B cell (primary cell): ENCODE results near the gene DRC7. TPM values are rescaled to one million over a fixed set of nuclear protein-coding genes. Genes with fewer than 3 reads are reported as not detected.

Source experiments
- ATAC-seq: fragments of 200-7000 bp; cut with Tn5 transposase; one replicate; pipeline ENCODE4 v1.10.0; 2021; ENCODE audit warnings: low read depth, mild to moderate bottlenecking, moderate number of reproducible peaks, moderate library complexity
- CTCF ChIA-PET: fragments of 350-600 bp; sonication (Branson Sonifier 250); formaldehyde crosslinking; loops from one replicate; lab custom pipeline; 2021; ENCODE audit warnings: antibody characterized with exemption, inconsistent platforms; lab: Charles Lee
- POLR2A ChIA-PET: fragments of 350-600 bp; sonication (Branson Sonifier 250); formaldehyde crosslinking; loops from one replicate; lab custom pipeline; 2021; ENCODE audit warnings: antibody characterized with exemption; lab: Charles Lee
- DNase-seq: peaks from one replicate; pipeline ENCODE4 v3.0.0; 2013
- H2AFZ ChIP-seq: 2 replicates; pipeline ENCODE4 v1.6.1; 2012; ENCODE audit warnings: mild to moderate bottlenecking, low read depth, low read length; ENCODE audit not compliant: insufficient read depth, poor library complexity, severe bottlenecking
- H3K27ac ChIP-seq, 2 donors: 1 replicate in 1 of 2; 2 replicates in 1 of 2; pipeline ENCODE4 v1.5.1; 2012 to 2013; ENCODE audit warnings: low read length in 2 of 2, mild to moderate bottlenecking in 2 of 2, moderate library complexity in 1 of 2
- H3K27me3 ChIP-seq, 4 experiments: fragments of 200-600 bp in 1 of 4; sonication (generic) in 1 of 4; replicated peaks in 1 of 4; 1 replicate in 2 of 4; 2 replicates in 2 of 4; pipeline versions ENCODE4 v1.6.1 to v1.7.0; 2013 to 2016; ENCODE audit warnings: low read length in 3 of 4, mild to moderate bottlenecking in 2 of 4, mixed read lengths in 1 of 4, moderate library complexity in 1 of 4; ENCODE audit not compliant: insufficient read depth in 4 of 4, control insufficient read depth in 3 of 4; ENCODE audit errors: control extremely low read depth in 1 of 4
- H3K36me3 ChIP-seq, 2 experiments: replicated peaks in 1 of 2; 1 replicate in 1 of 2; 2 replicates in 1 of 2; pipeline versions ENCODE4 v1.6.1 to v1.7.1; 2013; ENCODE audit warnings: low read length in 1 of 2; ENCODE audit not compliant: insufficient read depth in 2 of 2, control insufficient read depth in 1 of 2; ENCODE audit errors: control extremely low read depth in 1 of 2, extremely low read depth in 1 of 2
- H3K4me1 ChIP-seq, 2 donors: fragments of 200-600 bp in 1 of 2; sonication (generic) in 1 of 2; 1 replicate in 1 of 2; 2 replicates in 1 of 2; pipeline versions ENCODE4 v1.5.1 to v1.6.1; 2013 to 2017; ENCODE audit warnings: low read length in 2 of 2; ENCODE audit not compliant: control insufficient read depth in 2 of 2, insufficient read depth in 2 of 2
- H3K4me2 ChIP-seq: replicated peaks from 2 replicates; pipeline ENCODE3; 2012; ENCODE audit warnings: mild to moderate bottlenecking, low read depth, low read length; ENCODE audit not compliant: poor library complexity, severe bottlenecking
- H3K4me3 ChIP-seq, 5 experiments: fragments of 200-600 bp in 1 of 5; sonication (generic) in 1 of 5; 1 replicate in 3 of 5; 2 replicates in 2 of 5; pipeline versions ENCODE4 v1.5.1 to v1.7.0; 2011 to 2016; ENCODE audit warnings: low read length in 4 of 5, mild to moderate bottlenecking in 4 of 5, low read depth in 2 of 5, control low read depth in 1 of 5, moderate library complexity in 1 of 5; ENCODE audit not compliant: insufficient read depth in 1 of 5; ENCODE audit errors: control extremely low read depth in 1 of 5, extremely low read depth in 1 of 5
- H3K79me2 ChIP-seq: fragments of 200-600 bp; sonication (generic); one replicate; pipeline ENCODE4 v1.6.0; 2016; ENCODE audit warnings: low read length; ENCODE audit not compliant: control insufficient read depth, insufficient read depth
- H3K9ac ChIP-seq: fragments of 200-600 bp; sonication (generic); 2 replicates; pipeline ENCODE4 v1.6.1; 2017; ENCODE audit warnings: mild to moderate bottlenecking, low read length, moderate library complexity
- H3K9me3 ChIP-seq, 3 donors: one replicate each; pipeline versions ENCODE4 v1.6.1 to v1.7.1; 2013; ENCODE audit warnings: low read length in 2 of 3; ENCODE audit not compliant: control insufficient read depth in 2 of 3, insufficient read depth in 1 of 3; ENCODE audit errors: control extremely low read depth in 1 of 3
- H4K20me1 ChIP-seq: 2 replicates; pipeline ENCODE4 v1.6.0; 2012; ENCODE audit warnings: mild to moderate bottlenecking, low read length; ENCODE audit not compliant: insufficient read depth, control insufficient read depth, poor library complexity, severe bottlenecking
- H3K27ac Mint-ChIP-seq: one replicate; pipeline ENCODE4 v1.8.0; 2021; ENCODE audit warnings: mixed read lengths
- H3K27me3 Mint-ChIP-seq: one replicate; pipeline ENCODE4 v1.8.0; 2021; ENCODE audit warnings: mixed read lengths
- H3K4me1 Mint-ChIP-seq: one replicate; pipeline ENCODE4 v1.8.0; 2021; ENCODE audit warnings: mixed read lengths
- H3K4me3 Mint-ChIP-seq: one replicate; pipeline ENCODE4 v1.8.0; 2021; ENCODE audit warnings: mixed read lengths
- H3K9me3 Mint-ChIP-seq: one replicate; pipeline ENCODE4 v1.8.0; 2022; ENCODE audit warnings: mixed read lengths; ENCODE audit not compliant: insufficient read depth
- EZH2 ChIP-seq: IDR thresholded peaks from 2 replicates; pipeline ENCODE4 v1.6.1; 2012; ENCODE audit warnings: borderline replicate concordance, low read depth, mild to moderate bottlenecking, moderate library complexity, low read length; ENCODE audit not compliant: insufficient read depth, poor library complexity, severe bottlenecking
- WGBS: methylation state at CpG from one replicate; pipeline ENCODE4 v1.1.5; 2013; ENCODE audit warnings: missing lambda C conversion rate; ENCODE audit not compliant: insufficient coverage; 5-methylcytosine and 5-hydroxymethylcytosine counted together
- intact Hi-C: fragments of 100-400 bp; cut with micrococcal nuclease; formaldehyde crosslinking; loops from one replicate; pipeline ENCODE4 v1.10.0; 2022
- polyA plus RNA-seq: library from polyadenylated mRNA; depleted of rRNA; stranded (reverse); fragments of >200 nt; gene quantifications from 2 replicates; pipeline ENCODE4 v1.2.3, GENCODE V29; 2012
- total RNA-seq, 2 donors: library from RNA; stranded (reverse); fragments of 120-200 nt in 1 of 2; gene quantifications; 1 replicate in 1 of 2; 2 replicates in 1 of 2; pipeline versions ENCODE4 v1.2.3 to v1.2.4, GENCODE V29; 2013 to 2022
- TF ChIP-seq, protein P1 (sequence below): fragments of 200-600 bp; IDR thresholded peaks from one replicate; pipeline ENCODE4 v1.8.0; 2022; ENCODE audit warnings: antibody characterized with exemption, mild to moderate bottlenecking

Gene DRC7
- total and polyA plus RNA-seq, 2 donors (not counting 1 experiment from before 2014, with no cell fraction given), result 0.12 to 0.22 TPM

DNA sequence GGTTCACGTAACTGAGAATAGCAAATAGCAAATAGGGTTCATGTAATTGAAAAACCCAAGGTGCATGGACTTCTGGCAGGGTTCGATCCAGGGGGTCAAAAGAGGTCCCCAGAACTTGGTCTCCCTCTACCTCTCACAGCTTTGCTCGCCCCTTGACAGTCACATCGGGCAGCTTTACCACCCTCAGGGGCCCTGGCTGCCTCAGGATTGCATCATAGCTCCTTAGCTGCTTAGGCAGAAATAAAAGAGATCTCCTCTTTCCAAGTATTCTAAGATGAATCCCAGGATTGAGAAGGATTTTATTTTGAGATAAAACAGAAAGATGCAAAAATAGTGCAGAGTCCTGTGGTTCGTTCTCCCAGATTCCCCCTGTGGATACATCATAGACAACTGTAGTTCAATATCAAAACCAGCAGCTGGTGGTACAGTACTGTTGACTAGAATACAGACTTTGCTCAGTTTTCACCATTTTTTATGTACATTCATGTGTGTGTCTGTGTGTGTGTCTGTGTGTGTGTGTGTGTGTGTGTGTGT lies 13.7 kb upstream of the DRC7 start:
- H3K9ac ChIP-seq, result no peak overlapping the region
- TF ChIP-seq EZH2, result no peak
- TF ChIP-seq, protein P1, sequence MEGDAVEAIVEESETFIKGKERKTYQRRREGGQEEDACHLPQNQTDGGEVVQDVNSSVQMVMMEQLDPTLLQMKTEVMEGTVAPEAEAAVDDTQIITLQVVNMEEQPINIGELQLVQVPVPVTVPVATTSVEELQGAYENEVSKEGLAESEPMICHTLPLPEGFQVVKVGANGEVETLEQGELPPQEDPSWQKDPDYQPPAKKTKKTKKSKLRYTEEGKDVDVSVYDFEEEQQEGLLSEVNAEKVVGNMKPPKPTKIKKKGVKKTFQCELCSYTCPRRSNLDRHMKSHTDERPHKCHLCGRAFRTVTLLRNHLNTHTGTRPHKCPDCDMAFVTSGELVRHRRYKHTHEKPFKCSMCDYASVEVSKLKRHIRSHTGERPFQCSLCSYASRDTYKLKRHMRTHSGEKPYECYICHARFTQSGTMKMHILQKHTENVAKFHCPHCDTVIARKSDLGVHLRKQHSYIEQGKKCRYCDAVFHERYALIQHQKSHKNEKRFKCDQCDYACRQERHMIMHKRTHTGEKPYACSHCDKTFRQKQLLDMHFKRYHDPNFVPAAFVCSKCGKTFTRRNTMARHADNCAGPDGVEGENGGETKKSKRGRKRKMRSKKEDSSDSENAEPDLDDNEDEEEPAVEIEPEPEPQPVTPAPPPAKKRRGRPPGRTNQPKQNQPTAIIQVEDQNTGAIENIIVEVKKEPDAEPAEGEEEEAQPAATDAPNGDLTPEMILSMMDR, result no peak
- H3K4me3 Mint-ChIP-seq, result no peak overlapping the region
- H3K27ac Mint-ChIP-seq, result no peak overlapping the region
- intact Hi-C loops, result no loop called here
- peaks cover 0 to 4% of the 10 kb centered on the region in 2 donors for H3K4me1 ChIP-seq
- no peak overlapping the region for H2AFZ ChIP-seq
- H3K27ac ChIP-seq, result no peak overlapping the region
- no peak for DNase-seq
- no peak overlapping the region for H3K4me3 ChIP-seq
- H3K9me3 Mint-ChIP-seq, result no peaks in the 10 kb centered on the region
- POLR2A ChIA-PET, result no interaction called here
- no peak for ATAC-seq
- no peaks in the 10 kb centered on the region for H4K20me1 ChIP-seq
- 69% methylated on average over 3 of the region's 5 CpGs for WGBS
- H3K4me2 ChIP-seq, result no peak overlapping the region
- no peaks in the 10 kb centered on the region for H3K27me3 ChIP-seq
- no peaks in the 10 kb centered on the region for H3K9me3 ChIP-seq
- H3K27me3 Mint-ChIP-seq, result peaks cover 3% of the 10 kb centered on the region
- no peaks in the 10 kb centered on the region for H3K4me1 Mint-ChIP-seq
- H3K36me3 ChIP-seq, result no peaks in the 10 kb centered on the region
- no peaks in the 10 kb centered on the region for H3K79me2 ChIP-seq
- CTCF ChIA-PET, result no interaction called here

- H3K27me3 ChIP-seq, result no peaks in the 10 kb centered on the region
- no peaks in the 10 kb centered on the region for H3K4me1 Mint-ChIP-seq
- no peak overlapping the region for H3K27ac Mint-ChIP-seq
- H4K20me1 ChIP-seq, result no peaks in the 10 kb centered on the region
- no peaks in the 10 kb centered on the region for H3K79me2 ChIP-seq
- CTCF ChIA-PET, result interaction anchor here (0.8 kb wide), 1 partner anchor 36 kb away, joined by 3 read pairs; no protein-coding TSS in a partner anchor
- H3K4me2 ChIP-seq, result no peak overlapping the region
- WGBS, result 90% methylated on average over 13 of the region's 13 CpGs
- POLR2A ChIA-PET, result no interaction called here
- peaks cover 0 to 4% of the 10 kb centered on the region in 2 donors for H3K4me1 ChIP-seq
- DNase-seq (no peak), ATAC-seq (no peak)
- no peak overlapping the region for H3K27ac ChIP-seq
- no peak overlapping the region for H3K4me3 ChIP-seq
- no peak overlapping the region for H2AFZ ChIP-seq
- intact Hi-C loops, result no loop called here
- no peaks in the 10 kb centered on the region for H3K36me3 ChIP-seq
- peaks cover 3% of the 10 kb centered on the region for H3K27me3 Mint-ChIP-seq
- no peak overlapping the region for H3K4me3 Mint-ChIP-seq
- H3K9ac ChIP-seq, result no peak overlapping the region
- no peaks in the 10 kb centered on the region for H3K9me3 ChIP-seq
- H3K9me3 Mint-ChIP-seq, result no peaks in the 10 kb centered on the region
- TF ChIP-seq, protein P1, result no peak
- TF ChIP-seq EZH2, result no peak
Observed at GRCh38 chr16:57681950-57682728, 12.5 kb upstream of the DRC7 start.
